NCI-H1694 (cell line): ENCODE results near the gene AVPR1B.

Experiments
- DNase-seq: peaks from one replicate; lab custom pipeline; 2025; lab: John Stamatoyannopoulos, UW

The AVPR1B gene

GRCh38 chr1:206117151-206117948 is at the start of gene AVPR1B:
AVPR1B (minus strand) TSS chr1:206117388; CDS start chr1:206116890, 498 bp downstream.
- no peak for DNase-seq

- DNase-seq: no peak
Observed at GRCh38 chr1:206145771-206146290, 28.6 kb upstream of the AVPR1B start.

- DNase-seq: no peak
Observed at GRCh38 chr1:206144605-206145004, 27.4 kb upstream of the AVPR1B start.

GRCh38 chr1:206143537-206144172 is 26.5 kb upstream of the AVPR1B start:
- DNase-seq: no peak

GRCh38 chr1:206142770-206143169 is 25.6 kb upstream of the AVPR1B start:
- DNase-seq: no peak

- DNase-seq: no peak
Observed at GRCh38 chr1:206142011-206142410, 24.8 kb upstream of the AVPR1B start.

GRCh38 chr1:206136241-206136640 is 19.1 kb upstream of the AVPR1B start:
- DNase-seq: no peak

GRCh38 chr1:206135248-206135647 is 18.1 kb upstream of the AVPR1B start:
- no peak for DNase-seq

- DNase-seq: no peak
Observed at GRCh38 chr1:206133751-206134415, 16.7 kb upstream of the AVPR1B start.

- no peak for DNase-seq
Observed at GRCh38 chr1:206131037-206131436, 13.8 kb upstream of the AVPR1B start.

GRCh38 chr1:206128196-206128595 is 11.0 kb upstream of the AVPR1B start:
- no peak for DNase-seq

- no peak for DNase-seq
Observed at GRCh38 chr1:206127336-206127735, 10.1 kb upstream of the AVPR1B start.

GRCh38 chr1:206125346-206125745 is 8.2 kb upstream of the AVPR1B start:
- DNase-seq: no peak

- no peak for DNase-seq
Observed at GRCh38 chr1:206122686-206123085, 5.5 kb upstream of the AVPR1B start.

- no peak for DNase-seq
Observed at GRCh38 chr1:206121269-206121668, 4.1 kb upstream of the AVPR1B start.

- DNase-seq: no peak
Observed at GRCh38 chr1:206120406-206120805, 3.2 kb upstream of the AVPR1B start.

GRCh38 chr1:206116873-206117150 is 376 bp downstream of the AVPR1B start:
- DNase-seq: no peak

GRCh38 chr1:206116191-206116872 is 856 bp downstream of the AVPR1B start:
- no peak for DNase-seq

GRCh38 chr1:206115791-206116190 is 1.4 kb downstream of the AVPR1B start:
- no peak for DNase-seq

GRCh38 chr1:206114692-206115640 is 2.2 kb downstream of the AVPR1B start:
- no peak for DNase-seq

GRCh38 chr1:206112600-206113301 is 4.4 kb downstream of the AVPR1B start:
- DNase-seq: no peak
